Activated T-cell treated with anti-CD3 and anti-CD28 coated beads, Interleukin-2, amount 50 U/mL, for 24 hours (primary cell): ENCODE measurements around the gene TRAPPC2B.
"Not testable (repeated sequence)": the region's sequence is repeated elsewhere in the genome, so short reads cannot be mapped to it uniquely, and the experiment has no call there.

Experiments
- DNase-seq: peaks from one replicate; pipeline ENCODE4 v3.0.0-alpha.2; 2020
- H3K27ac Mint-ChIP-seq: 2 replicates; pipeline ENCODE4 v1.8.0; 2020; ENCODE audit warnings: mild to moderate bottlenecking, mixed read lengths
- H3K27me3 Mint-ChIP-seq: 2 replicates; pipeline ENCODE4 v1.8.0; 2020; ENCODE audit warnings: mixed read lengths
- H3K36me3 Mint-ChIP-seq: 2 replicates; pipeline ENCODE4 v1.8.0; 2020; ENCODE audit warnings: low read depth, mixed read lengths
- H3K4me1 Mint-ChIP-seq: 2 replicates; pipeline ENCODE4 v1.8.0; 2020; ENCODE audit warnings: low read depth, mixed read lengths
- H3K4me3 Mint-ChIP-seq: 2 replicates; pipeline ENCODE4 v1.8.0; 2020; ENCODE audit warnings: mild to moderate bottlenecking, moderate library complexity, mixed read lengths
- H3K9me3 Mint-ChIP-seq: 2 replicates; pipeline ENCODE4 v1.8.0; 2020; ENCODE audit warnings: mixed read lengths

The TRAPPC2B gene

DNA sequence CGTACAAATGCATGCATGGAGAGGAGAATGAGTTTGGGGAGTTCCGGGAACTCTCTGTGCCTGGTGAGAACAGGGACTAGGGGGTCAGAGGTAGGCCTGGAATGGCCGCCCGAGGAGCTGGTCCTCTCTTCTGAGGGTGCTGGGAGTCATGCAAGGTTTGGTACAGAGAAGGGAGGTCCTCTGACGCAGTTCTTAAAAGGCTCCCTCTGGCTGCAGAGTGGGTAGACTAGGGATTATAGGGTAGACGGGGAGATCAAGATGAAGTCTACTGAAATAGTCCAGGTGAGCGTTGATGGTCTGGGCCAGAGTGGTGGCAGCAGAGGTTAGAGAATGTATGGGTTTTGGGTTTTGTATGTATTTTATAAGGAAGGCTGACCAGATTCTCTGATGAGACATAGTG is 11.5 kb upstream of the TRAPPC2B start:
- Mint-ChIP-seq H3K4me3 (peak overlapping the region; percentile 94), H3K9me3 (peaks cover 61% of the 10 kb centered on the region), H3K27me3 (peaks cover 7% of the 10 kb centered on the region), H3K27ac (peak overlapping the region; percentile 90), H3K36me3 (peaks cover 69% of the 10 kb centered on the region), H3K4me1 (peaks cover 32% of the 10 kb centered on the region)
- no peak for DNase-seq

DNA sequence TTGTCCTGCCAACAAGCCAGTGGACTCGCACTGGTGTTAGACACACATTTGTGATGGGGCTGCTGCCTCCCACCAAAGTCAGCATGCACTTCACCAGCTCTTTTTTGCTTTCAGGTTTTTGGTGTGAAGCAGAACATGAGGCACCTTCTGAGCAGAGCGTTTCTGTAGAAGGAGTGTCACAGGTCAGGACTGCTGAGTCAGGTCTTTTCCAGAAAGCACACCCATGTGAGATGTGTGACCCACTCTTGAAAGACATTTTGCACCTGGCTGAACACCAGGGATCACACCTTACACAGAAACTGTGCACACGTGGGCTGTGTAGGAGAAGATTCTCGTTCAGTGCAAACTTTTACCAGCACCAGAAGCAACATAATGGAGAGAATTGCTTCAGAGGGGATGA is 7.4 kb upstream of the TRAPPC2B start:
- Mint-ChIP-seq H3K27ac (no peak overlapping the region), H3K27me3 (no peaks in the 10 kb centered on the region), H3K4me3 (no peak overlapping the region), H3K4me1 (peaks cover 25% of the 10 kb centered on the region), H3K9me3 (peaks cover 81% of the 10 kb centered on the region), H3K36me3 (peaks cover 93% of the 10 kb centered on the region)
- no peak for DNase-seq

DNA sequence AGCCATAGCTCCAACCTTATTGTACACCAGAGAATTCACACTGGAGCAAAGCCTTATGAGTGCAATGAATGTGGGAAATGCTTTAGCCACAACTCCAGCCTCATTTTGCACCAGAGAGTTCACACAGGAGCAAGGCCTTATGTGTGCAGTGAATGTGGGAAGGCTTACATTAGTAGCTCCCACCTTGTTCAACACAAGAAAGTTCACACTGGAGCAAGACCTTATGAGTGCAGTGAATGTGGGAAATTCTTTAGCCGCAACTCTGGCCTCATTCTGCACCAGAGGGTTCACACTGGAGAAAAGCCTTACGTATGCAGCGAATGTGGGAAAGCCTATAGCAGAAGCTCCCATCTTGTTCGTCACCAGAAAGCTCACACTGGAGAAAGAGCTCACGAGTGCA is 5.9 kb upstream of the TRAPPC2B start:
- Mint-ChIP-seq H3K4me1 (peaks cover 10% of the 10 kb centered on the region), H3K9me3 (peaks cover 77% of the 10 kb centered on the region), H3K36me3 (peaks cover 87% of the 10 kb centered on the region), H3K27ac (no peak overlapping the region), H3K27me3 (no peaks in the 10 kb centered on the region), H3K4me3 (no peak overlapping the region)
- DNase-seq = no peak

DNA sequence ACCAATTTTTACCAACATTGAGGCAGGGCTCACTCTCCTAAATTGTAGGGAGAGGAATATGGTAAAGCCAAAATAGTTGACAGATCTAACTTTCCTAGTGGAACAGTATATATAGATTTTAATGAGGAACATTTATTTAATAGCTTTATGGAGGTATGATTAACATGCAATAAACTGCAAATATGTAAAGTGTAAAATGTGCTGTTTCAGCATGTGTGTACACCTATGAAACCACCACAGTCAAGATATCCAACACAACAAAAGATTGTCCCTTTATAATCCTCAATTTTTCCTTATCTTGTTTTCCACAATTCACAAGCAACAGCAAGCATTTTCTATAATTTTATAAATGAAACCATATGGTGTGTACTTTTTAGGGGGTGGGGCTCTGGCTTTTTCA is 4.1 kb upstream of the TRAPPC2B start:
- Mint-ChIP-seq H3K4me1 (peaks cover 16% of the 10 kb centered on the region), H3K36me3 (peaks cover 84% of the 10 kb centered on the region), H3K27ac (no peak overlapping the region), H3K4me3 (no peak overlapping the region), H3K9me3 (peaks cover 75% of the 10 kb centered on the region), H3K27me3 (no peaks in the 10 kb centered on the region)
- DNase-seq = no peak

DNA sequence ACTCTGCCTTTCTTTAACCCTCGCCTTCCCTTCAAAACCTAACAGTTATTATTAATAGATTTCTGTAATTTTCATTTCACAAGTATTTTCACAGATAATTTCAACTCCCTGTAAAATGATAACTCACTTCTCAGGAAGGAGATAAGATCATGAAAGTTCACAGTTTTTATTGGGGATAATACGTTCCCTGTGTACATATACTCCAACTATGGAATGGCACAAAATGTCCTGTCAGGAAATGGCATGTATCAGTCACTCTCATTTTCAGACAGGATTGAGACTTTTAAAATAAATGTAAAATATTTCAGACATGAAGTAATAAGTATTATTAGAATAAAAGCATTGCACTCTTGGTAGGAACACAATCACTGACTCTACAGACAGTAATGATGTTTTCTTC is 932 bp upstream of the TRAPPC2B start:
- peaks cover 48% of the 10 kb centered on the region for H3K9me3 Mint-ChIP-seq
- H3K36me3 Mint-ChIP-seq = peaks cover 69% of the 10 kb centered on the region
- DNase-seq = no peak
- no peaks in the 10 kb centered on the region for H3K27me3 Mint-ChIP-seq
- H3K4me1 Mint-ChIP-seq = peaks cover 16% of the 10 kb centered on the region
- H3K4me3 Mint-ChIP-seq = peak overlapping the region; percentile 86
- H3K27ac Mint-ChIP-seq = peak overlapping the region; percentile 95

DNA sequence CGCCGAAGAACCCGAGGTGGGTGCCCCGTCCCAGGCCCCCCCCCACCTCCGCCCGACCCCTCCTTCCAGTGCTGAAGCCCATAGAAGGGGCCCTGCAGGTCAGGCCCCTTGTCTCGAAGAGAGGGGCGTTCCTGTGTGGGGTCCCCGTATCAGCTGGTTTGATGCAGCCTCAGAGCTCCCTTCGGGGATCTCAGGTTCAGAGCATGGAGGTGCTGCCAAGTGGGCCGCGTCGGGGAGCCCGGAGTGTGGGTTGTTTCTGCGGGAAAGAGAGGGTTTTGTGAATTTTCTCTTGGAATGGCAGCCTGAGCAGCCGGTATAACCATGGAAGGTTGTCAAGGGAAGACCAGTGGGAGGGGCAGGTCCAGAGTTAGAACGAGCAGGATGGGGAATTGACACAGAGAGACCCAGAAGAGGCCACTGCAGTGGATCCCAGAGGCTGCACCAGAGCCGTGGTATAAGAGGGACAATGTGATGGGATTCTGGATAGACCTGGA is 384 bp downstream of the TRAPPC2B start:
- no peak for DNase-seq
- Mint-ChIP-seq H3K4me3 (peak overlapping the region; percentile 86), H3K36me3 (peaks cover 67% of the 10 kb centered on the region), H3K4me1 (peaks cover 16% of the 10 kb centered on the region), H3K9me3 (peaks cover 44% of the 10 kb centered on the region), H3K27ac (peak overlapping the region; percentile 95), H3K27me3 (no peaks in the 10 kb centered on the region)

DNA sequence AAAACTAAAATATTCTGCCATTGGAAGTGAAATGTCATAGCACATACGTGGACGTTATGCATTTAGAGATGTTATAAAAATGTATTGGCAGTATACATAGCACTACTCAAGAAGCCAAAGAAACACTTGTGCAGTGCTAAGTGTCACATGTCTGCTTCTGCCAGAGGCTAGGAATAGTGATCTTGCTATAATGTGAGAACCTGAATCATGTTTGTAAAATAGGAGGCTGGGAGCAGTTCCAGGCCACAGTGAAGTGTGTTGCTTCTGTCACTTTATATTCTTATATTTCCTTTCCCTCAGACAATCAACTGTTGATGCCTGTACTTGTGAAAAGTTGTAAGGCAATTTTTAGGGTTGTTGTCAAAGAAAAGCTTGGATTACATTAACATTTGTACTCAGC is 3.4 kb downstream of the TRAPPC2B start:
- Mint-ChIP-seq H3K4me3 (no peak overlapping the region), H3K27me3 (no peaks in the 10 kb centered on the region), H3K4me1 (peaks cover 16% of the 10 kb centered on the region), H3K27ac (no peak overlapping the region), H3K36me3 (peaks cover 74% of the 10 kb centered on the region), H3K9me3 (peaks cover 45% of the 10 kb centered on the region)
- no peak for DNase-seq

DNA sequence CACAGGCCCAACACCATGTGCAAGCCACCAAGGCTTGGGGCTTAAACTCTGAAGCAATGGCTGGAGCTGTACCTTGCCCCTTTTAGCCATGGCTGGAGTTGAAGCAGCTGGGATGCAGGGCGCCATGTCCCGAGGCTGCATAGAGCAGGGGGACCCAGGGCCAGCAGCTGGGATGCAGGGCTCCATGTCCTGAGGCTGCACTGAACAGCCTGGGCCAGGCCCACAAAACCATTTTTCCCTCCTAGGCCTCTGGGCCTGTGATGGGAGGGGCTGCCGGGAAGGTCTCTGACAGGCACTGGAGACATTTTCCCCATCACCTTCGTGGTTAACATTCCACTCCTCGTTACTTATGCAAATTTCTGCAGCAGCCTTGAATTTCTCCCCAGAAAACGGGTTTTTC is 10.8 kb downstream of the TRAPPC2B start:
- H3K9me3 Mint-ChIP-seq = peaks cover 72% of the 10 kb centered on the region
- no peak overlapping the region for H3K4me3 Mint-ChIP-seq
- H3K36me3 Mint-ChIP-seq = peaks cover 98% of the 10 kb centered on the region
- H3K27me3 Mint-ChIP-seq = no peaks in the 10 kb centered on the region
- no peaks in the 10 kb centered on the region for H3K4me1 Mint-ChIP-seq
- no peak overlapping the region for H3K27ac Mint-ChIP-seq
- no peak for DNase-seq

DNA sequence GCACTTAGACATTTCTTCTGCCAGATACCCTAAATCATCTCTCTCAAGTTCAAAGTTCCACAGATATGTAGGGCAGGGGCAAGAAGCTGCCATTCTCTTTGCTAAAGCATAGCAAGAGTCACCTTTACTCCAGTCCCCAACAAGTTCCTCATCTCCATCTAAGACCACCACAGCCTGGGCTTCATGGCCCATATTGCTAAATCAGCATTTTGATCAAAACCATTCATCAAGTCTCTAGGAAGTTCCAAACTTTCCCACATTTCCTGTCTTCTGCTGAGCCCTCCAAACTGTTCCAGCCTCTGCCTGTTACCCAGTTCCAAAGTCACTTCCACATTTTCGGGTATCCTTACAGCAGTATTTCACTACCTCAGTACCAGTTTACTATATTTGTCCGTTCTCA is 11.3 kb downstream of the TRAPPC2B start:
- Mint-ChIP-seq H3K36me3 (peaks cover 98% of the 10 kb centered on the region), H3K9me3 (peaks cover 72% of the 10 kb centered on the region)
- not testable (repeated sequence) for H3K4me1 Mint-ChIP-seq, DNase-seq, H3K4me3 Mint-ChIP-seq, H3K27ac Mint-ChIP-seq, H3K27me3 Mint-ChIP-seq

DNA sequence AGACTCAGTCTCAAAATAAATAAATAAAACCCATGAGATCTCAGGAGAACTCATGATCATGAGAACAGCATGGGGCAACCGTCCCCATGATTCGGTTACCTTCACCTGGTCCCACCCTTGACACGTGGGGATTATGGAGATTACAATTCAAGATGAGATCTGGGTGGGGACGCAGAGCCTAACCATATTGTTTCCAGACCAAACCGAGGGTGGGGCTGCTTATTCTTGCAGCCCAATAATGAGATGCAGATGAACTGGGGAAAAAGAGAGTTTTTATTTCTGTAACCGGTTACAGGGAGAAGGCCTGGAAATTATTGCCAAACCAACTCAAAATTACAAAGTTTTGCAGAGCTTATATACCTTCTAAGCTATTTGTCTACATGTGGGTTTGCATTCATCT is 12.8 kb downstream of the TRAPPC2B start:
- no peak for DNase-seq
- Mint-ChIP-seq H3K4me1 (no peaks in the 10 kb centered on the region), H3K36me3 (peaks cover 95% of the 10 kb centered on the region), H3K27me3 (no peaks in the 10 kb centered on the region), H3K27ac (no peak overlapping the region), H3K9me3 (peaks cover 79% of the 10 kb centered on the region), H3K4me3 (no peak overlapping the region)

DNA sequence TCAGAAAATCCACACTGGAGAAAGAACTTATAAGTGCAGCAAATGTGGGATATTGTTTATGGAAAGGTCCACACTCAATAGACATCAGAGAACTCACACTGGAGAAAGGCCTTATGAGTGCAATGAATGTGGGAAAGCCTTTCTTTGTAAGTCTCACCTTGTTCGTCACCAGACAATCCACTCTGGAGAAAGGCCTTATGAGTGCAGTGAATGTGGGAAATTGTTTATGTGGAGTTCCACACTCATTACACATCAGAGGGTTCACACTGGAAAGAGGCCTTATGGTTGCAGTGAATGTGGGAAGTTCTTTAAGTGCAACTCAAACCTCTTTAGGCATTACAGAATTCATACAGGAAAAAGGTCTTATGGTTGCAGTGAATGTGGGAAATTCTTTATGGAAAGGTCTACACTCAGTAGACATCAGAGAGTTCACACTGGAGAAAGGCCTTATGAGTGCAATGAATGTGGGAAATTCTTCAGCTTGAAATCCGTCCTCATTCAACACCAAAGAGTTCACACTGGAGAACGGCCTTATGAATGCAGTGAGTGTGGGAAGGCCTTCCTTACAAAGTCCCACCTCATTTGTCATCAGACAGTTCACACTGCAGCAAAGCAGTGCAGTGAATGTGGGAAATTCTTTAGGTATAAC is 14.3 kb downstream of the TRAPPC2B start:
- H3K9me3 Mint-ChIP-seq = peaks cover 69% of the 10 kb centered on the region
- no peak for DNase-seq
- H3K27ac Mint-ChIP-seq = no peak overlapping the region
- no peaks in the 10 kb centered on the region for H3K27me3 Mint-ChIP-seq
- H3K36me3 Mint-ChIP-seq = peaks cover 80% of the 10 kb centered on the region
- H3K4me1 Mint-ChIP-seq = no peaks in the 10 kb centered on the region
- H3K4me3 Mint-ChIP-seq = no peak overlapping the region

DNA sequence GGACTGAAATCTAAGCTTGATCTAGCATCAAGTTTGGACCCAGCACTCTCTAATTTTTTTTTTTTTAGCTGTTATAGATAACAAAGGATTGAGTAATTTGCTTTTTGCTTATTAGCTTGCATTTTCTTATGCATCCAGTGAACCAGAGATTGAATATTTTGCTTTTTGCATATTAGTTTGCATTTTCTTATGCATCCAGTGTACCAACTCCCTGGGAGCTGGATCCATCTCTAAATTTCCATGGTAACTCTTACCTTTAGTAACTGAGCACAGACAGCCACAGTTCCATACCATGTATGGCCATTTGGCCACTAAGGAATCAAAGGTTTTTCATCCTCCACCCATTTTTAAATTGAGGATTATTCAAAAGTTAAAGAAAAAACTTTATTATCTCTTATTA is 17.6 kb downstream of the TRAPPC2B start:
- H3K27me3 Mint-ChIP-seq = peaks cover 3% of the 10 kb centered on the region
- peaks cover 56% of the 10 kb centered on the region for H3K9me3 Mint-ChIP-seq

DNA sequence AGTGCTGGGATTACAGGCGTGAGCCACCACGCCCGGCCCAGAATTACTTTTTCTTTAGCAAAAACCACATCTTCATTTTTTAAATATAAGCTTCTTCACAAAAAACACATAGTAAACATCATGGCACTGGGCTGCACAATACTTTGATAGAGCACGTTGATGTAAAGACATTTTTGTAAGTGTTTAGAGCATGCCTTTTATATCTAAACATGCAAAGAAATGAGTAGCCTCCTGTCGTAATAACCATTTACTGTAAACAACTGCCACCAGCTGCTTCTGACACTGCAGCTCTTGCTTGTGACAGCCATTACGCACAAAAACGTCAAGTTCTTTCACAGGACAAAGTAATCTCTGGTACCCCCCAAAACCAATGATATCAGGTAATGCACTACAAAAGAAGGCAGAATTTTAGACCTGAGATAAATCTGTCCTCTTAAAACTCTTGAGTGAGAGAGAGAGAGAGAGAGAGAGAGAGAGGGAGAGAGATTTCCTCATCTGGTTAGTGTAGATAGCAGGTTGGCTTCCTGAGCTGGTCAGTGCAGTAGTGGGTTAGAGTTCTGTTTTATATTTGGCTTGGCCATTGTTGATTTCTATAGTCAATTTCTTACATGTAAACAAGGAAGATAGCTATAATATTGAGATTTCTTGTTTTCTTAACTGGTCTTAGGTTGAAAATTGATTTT is 19.6 kb downstream of the TRAPPC2B start:
- peaks cover 29% of the 10 kb centered on the region for H3K36me3 Mint-ChIP-seq
- H3K27me3 Mint-ChIP-seq = peaks cover 3% of the 10 kb centered on the region
- no peak overlapping the region for H3K27ac Mint-ChIP-seq
- no peak for DNase-seq
- peaks cover 56% of the 10 kb centered on the region for H3K9me3 Mint-ChIP-seq
- no peaks in the 10 kb centered on the region for H3K4me1 Mint-ChIP-seq
- no peak overlapping the region for H3K4me3 Mint-ChIP-seq

More for the DNA sequence above, 17.6 kb downstream of the TRAPPC2B start:
- DNase-seq = no peak
- Mint-ChIP-seq H3K4me3 (no peak overlapping the region), H3K27ac (no peak overlapping the region), H3K36me3 (peaks cover 49% of the 10 kb centered on the region), H3K4me1 (no peaks in the 10 kb centered on the region)

DNA sequence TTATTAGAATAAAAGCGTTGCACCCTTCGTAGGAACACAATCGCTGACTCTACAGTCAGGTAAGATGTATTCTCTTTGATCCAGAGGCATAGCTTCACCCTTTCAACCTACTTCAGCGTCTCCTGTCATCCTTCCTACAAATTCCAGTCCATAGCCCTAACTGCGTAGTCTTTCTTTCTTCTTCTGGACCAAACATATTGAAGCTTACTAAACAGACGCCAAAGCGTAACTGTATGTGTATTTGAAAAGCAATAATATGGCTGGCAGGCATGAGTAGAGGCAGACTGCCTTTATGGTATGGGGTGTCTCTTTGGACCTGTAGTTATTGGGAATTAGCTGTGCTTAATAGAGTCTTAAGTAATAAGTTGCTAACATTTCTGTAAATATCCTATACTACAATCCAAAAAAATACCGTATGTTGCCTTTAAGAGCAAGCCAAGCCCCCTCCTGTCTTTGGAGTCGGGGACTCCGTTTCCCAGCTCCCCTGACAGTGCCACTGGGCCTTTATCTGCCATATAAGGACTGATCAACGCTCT is 25.9 kb downstream of the TRAPPC2B start:
- Mint-ChIP-seq H3K4me3 (peak overlapping the region; percentile 86), H3K9me3 (peaks cover 47% of the 10 kb centered on the region), H3K4me1 (peaks cover 35% of the 10 kb centered on the region), H3K36me3 (peaks cover 58% of the 10 kb centered on the region), H3K27me3 (no peaks in the 10 kb centered on the region), H3K27ac (peak overlapping the region; percentile 97)
- DNase-seq = no peak
